Transverse colon (tissue), 4 donors: ENCODE results near the gene PRCP. TPM values are rescaled to one million over a fixed set of nuclear protein-coding genes. Genes with fewer than 3 reads are reported as not detected.
"Not testable (repeated sequence)": the region's sequence is repeated elsewhere in the genome, so short reads cannot be mapped to it uniquely, and the experiment has no call there.

Experiments
- DNase-seq: peaks from one replicate; pipeline ENCODE4 v3.0.0-alpha.2; 2019
- H3K27ac ChIP-seq, 4 donors: fragments of 200-600 bp; sonication (generic); 2 replicates each; pipeline ENCODE4 v1.5.1; 2016 to 2018; ENCODE audit warnings: inconsistent platforms in 4 of 4
- H3K27me3 ChIP-seq: fragments of 200-600 bp; sonication (generic); 2 replicates; pipeline ENCODE4 v1.5.1; 2017; ENCODE audit warnings: inconsistent platforms
- H3K36me3 ChIP-seq, 4 donors: fragments of 200-600 bp; sonication (generic); 2 replicates each; pipeline ENCODE4 v1.5.1; 2017 to 2019; ENCODE audit warnings: inconsistent platforms in 4 of 4
- H3K4me1 ChIP-seq, 4 donors: fragments of 200-600 bp; sonication (generic); 2 replicates each; pipeline ENCODE4 v1.5.1; 2017 to 2020; ENCODE audit warnings: inconsistent platforms in 4 of 4
- H3K4me3 ChIP-seq, 4 donors: fragments of 200-600 bp; sonication (generic); 1 replicate in 1 of 4; 2 replicates in 3 of 4; pipeline versions ENCODE4 v1.5.1 to v1.6.1; 2017 to 2019; ENCODE audit warnings: inconsistent platforms in 4 of 4
- H3K9me3 ChIP-seq, 2 donors: fragments of 200-600 bp; sonication (generic); 2 replicates each; pipeline ENCODE4 v1.5.1; 2017 to 2019; ENCODE audit warnings: inconsistent platforms in 2 of 2
- CTCF ChIP-seq, 5 experiments: fragments of 200-600 bp in 3 of 5; fragments of 450-650 bp in 2 of 5; sonication (generic) in 3 of 5; IDR thresholded peaks; 1 replicate in 2 of 5; 2 replicates in 3 of 5; pipeline ENCODE4 v1.5.1; 2016 to 2017; ENCODE audit warnings: antibody characterized with exemption in 5 of 5, inconsistent platforms in 3 of 5, mild to moderate bottlenecking in 2 of 5, moderate library complexity in 1 of 5
- EP300 ChIP-seq: sonication (generic); formaldehyde crosslinking; IDR thresholded peaks from one replicate; pipeline ENCODE4 v1.6.1; 2017; ENCODE audit warnings: antibody characterized with exemption, low read depth
- POLR2A ChIP-seq: fragments of 450-650 bp; IDR thresholded peaks from one replicate; pipeline ENCODE4 v1.6.1; 2016; ENCODE audit warnings: antibody characterized with exemption, mild to moderate bottlenecking, moderate library complexity
- POLR2AphosphoS5 ChIP-seq, 3 donors: sonication (generic); formaldehyde crosslinking; IDR thresholded peaks; one replicate each; pipeline ENCODE4 v1.6.1; 2016; ENCODE audit warnings: antibody characterized with exemption in 3 of 3
- WGBS, 2 donors: methylation state at CpG; one replicate each; pipeline ENCODE4 v1.1.5; 2018; ENCODE audit warnings: low coverage in 1 of 2; 5-methylcytosine and 5-hydroxymethylcytosine counted together
- in situ Hi-C, 4 donors: fragments of 200-750 bp; cut with MboI; loops; one replicate each; pipeline versions ENCODE4 v1.15.0 to v1.15.1; 2017; ENCODE audit warnings: low sequenced_read_pairs in 3 of 4, low pct_ligation_motif_present in 1 of 4, low pct_unique_long_range_greater_than_20kb in 1 of 4
- intact Hi-C: fragments of 100-400 bp; cut with DNase I; formaldehyde crosslinking; loops from one replicate; pipeline ENCODE4 v1.15.1; 2023; ENCODE audit warnings: low total_unique reads
- total RNA-seq, 4 donors: library from RNA; depleted of rRNA; stranded (reverse); fragments of >200 nt; gene quantifications; one replicate each; pipeline ENCODE4 v1.1.0, GENCODE V29; 2016

PRCP gene
- total RNA-seq, 4 donors from 2014 or later: 20.9 to 34.8 (median 29.9) TPM

- H3K36me3 ChIP-seq: no peaks in the 10 kb centered on the region
- H3K4me1 ChIP-seq: no peaks in the 10 kb centered on the region
- in situ Hi-C loops (loop anchor here in 1 of 4 donors (25.0 kb wide), 1 partner anchor 955 kb away; no protein-coding TSS in a partner anchor), intact Hi-C loops (no loop called here)
- no peak for DNase-seq
- no peak overlapping the region for H3K27ac ChIP-seq
- WGBS, 2 donors: 95 to 100% methylated on average over 2 of the region's 2 CpGs
- H3K9me3 ChIP-seq: no peaks in the 10 kb centered on the region
- H3K4me3 ChIP-seq: no peak overlapping the region
- H3K27me3 ChIP-seq: no peaks in the 10 kb centered on the region
- TF ChIP-seq EP300: no peak
- no peak for TF ChIP-seq POLR2AphosphoS5 (IDR thresholded peaks at IDR 0.05)
- no peak for TF ChIP-seq POLR2A
- no peak for TF ChIP-seq CTCF (IDR thresholded peaks at IDR 0.05)
Observed at GRCh38 chr11:82857145-82857544, 43.1 kb downstream of the PRCP start.

GRCh38 chr11:82855616-82856015, 44.6 kb downstream of the PRCP start:
- 89 to 100% methylated on average over 2 of the region's 2 CpGs for WGBS, 2 donors
- Histone ChIP-seq H3K27me3 (no peaks in the 10 kb centered on the region), H3K9me3 (no peaks in the 10 kb centered on the region), H3K36me3 (no peaks in the 10 kb centered on the region), H3K27ac (no peak overlapping the region), H3K4me3 (no peak overlapping the region), H3K4me1 (no peaks in the 10 kb centered on the region)
- intact Hi-C loops: no loop called here
- DNase-seq: no peak
- TF ChIP-seq CTCF (IDR thresholded peaks at IDR 0.05) (no peak), POLR2A (no peak), EP300 (no peak), POLR2AphosphoS5 (IDR thresholded peaks at IDR 0.05) (no peak)
- in situ Hi-C loops: loop anchor here in 1 of 4 donors (25.0 kb wide), 1 partner anchor 957 kb away; no protein-coding TSS in a partner anchor

DNA sequence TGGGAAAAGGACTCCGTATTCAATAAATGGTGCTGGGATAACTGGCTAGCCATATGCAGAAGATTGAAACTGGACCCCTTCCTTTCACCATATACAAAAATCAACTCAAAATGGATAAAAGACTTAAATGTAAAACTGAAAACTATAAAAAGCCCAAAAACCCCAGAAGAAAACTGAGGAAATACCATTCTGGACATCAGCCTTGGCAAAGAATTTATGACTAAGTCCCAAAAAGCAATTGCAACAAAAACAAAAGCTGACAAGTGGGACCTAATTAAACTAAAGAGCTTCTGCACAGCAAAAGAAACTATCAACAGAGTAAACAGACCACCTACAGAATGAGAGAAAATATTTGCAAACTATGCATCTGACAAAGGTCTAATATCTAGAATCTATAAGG, 45.3 kb downstream of the PRCP start:
- DNase-seq, intact Hi-C loops, H3K27me3 ChIP-seq, H3K4me3 ChIP-seq, H3K27ac ChIP-seq, H3K4me1 ChIP-seq, H3K9me3 ChIP-seq, H3K36me3 ChIP-seq: not testable (repeated sequence)
- in situ Hi-C loops: loop anchor here in 1 of 4 donors (25.0 kb wide), 1 partner anchor 957 kb away; no protein-coding TSS in a partner anchor
- 95 to 100% methylated on average over 1 of the region's 1 CpG for WGBS, 2 donors

DNA sequence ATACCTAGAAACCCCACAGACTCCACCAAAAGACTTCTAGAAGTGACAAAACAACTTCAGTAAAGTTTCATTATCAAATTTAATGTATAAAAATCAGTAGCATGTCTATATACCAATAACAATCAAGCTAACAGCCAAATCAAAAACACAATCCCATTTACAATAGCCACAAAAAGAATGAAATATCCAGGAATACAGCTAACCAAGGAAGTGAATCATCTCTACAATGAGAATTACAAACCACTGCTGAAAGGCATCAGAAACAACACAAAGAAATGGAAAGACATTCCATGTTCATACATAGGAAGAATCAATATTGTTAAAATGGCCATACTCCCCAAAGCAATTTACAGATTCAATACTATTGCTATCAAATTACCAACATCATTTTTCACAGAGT, 46.0 kb downstream of the PRCP start:
- peaks cover 0 to 7% (median 3%) of the 10 kb centered on the region in 4 donors for H3K36me3 ChIP-seq
- intact Hi-C loops (no loop called here), in situ Hi-C loops (loop anchor here in 1 of 4 donors (25.0 kb wide), 1 partner anchor 958 kb away; no protein-coding TSS in a partner anchor)
- no peaks in the 10 kb centered on the region for H3K27me3 ChIP-seq
- H3K4me3 ChIP-seq: no peak overlapping the region
- no peak overlapping the region for H3K27ac ChIP-seq
- H3K4me1 ChIP-seq: no peaks in the 10 kb centered on the region
- no peak for DNase-seq
- H3K9me3 ChIP-seq: no peaks in the 10 kb centered on the region
- TF ChIP-seq POLR2AphosphoS5 (IDR thresholded peaks at IDR 0.05) (no peak), POLR2A (no peak), CTCF (IDR thresholded peaks at IDR 0.05) (no peak), EP300 (no peak)

- Histone ChIP-seq H3K9me3 (no peaks in the 10 kb centered on the region), H3K4me1 (no peaks in the 10 kb centered on the region), H3K27ac (no peak overlapping the region), H3K36me3 (peaks cover 0 to 7% (median 3%) of the 10 kb centered on the region in 4 donors), H3K27me3 (no peaks in the 10 kb centered on the region), H3K4me3 (no peak overlapping the region)
- DNase-seq: no peak
- in situ Hi-C loops (no loop called here), intact Hi-C loops (no loop called here)
- TF ChIP-seq EP300: no peak
- TF ChIP-seq CTCF (IDR thresholded peaks at IDR 0.05): no peak
- TF ChIP-seq POLR2A: no peak
- TF ChIP-seq POLR2AphosphoS5 (IDR thresholded peaks at IDR 0.05): no peak
Observed at GRCh38 chr11:82848829-82849228, 51.4 kb downstream of the PRCP start.
